Measurements from ENCODE around the gene PCDHB4.

DNA sequence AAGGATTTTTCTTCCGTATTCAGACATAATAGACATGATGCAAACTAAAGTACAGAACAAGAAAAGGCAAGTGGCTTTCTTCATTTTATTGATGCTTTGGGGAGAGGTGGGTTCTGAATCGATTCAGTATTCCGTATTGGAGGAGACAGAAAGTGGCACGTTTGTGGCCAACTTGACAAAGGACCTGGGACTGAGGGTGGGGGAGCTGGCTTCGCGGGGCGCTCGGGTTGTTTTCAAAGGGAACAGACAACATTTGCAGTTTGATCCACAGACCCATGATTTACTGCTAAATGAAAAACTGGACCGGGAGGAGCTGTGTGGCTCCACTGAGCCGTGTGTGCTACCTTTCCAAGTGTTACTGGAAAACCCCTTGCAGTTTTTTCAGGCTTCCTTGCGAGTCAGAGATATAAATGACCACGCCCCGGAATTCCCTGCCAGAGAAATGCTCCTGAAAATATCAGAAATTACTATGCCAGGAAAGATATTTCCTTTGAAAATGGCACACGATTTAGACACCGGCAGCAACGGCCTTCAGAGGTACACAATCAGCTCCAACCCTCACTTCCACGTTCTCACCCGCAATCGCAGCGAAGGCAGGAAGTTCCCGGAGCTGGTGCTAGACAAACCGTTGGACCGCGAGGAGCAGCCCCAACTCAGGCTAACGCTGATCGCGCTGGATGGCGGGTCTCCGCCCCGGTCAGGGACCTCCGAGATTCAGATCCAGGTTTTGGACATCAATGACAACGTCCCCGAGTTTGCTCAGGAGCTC is 28.8 kb downstream of the PCDHB4 start:
- TF ChIP-seq, protein P1, sequence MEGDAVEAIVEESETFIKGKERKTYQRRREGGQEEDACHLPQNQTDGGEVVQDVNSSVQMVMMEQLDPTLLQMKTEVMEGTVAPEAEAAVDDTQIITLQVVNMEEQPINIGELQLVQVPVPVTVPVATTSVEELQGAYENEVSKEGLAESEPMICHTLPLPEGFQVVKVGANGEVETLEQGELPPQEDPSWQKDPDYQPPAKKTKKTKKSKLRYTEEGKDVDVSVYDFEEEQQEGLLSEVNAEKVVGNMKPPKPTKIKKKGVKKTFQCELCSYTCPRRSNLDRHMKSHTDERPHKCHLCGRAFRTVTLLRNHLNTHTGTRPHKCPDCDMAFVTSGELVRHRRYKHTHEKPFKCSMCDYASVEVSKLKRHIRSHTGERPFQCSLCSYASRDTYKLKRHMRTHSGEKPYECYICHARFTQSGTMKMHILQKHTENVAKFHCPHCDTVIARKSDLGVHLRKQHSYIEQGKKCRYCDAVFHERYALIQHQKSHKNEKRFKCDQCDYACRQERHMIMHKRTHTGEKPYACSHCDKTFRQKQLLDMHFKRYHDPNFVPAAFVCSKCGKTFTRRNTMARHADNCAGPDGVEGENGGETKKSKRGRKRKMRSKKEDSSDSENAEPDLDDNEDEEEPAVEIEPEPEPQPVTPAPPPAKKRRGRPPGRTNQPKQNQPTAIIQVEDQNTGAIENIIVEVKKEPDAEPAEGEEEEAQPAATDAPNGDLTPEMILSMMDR (IDR thresholded peaks at IDR 0.05): no peak
- TF ChIP-seq POLR2A (IDR thresholded peaks at IDR 0.05): no peak
